ENCODE measurements around the gene AVEN. TPM values are rescaled to one million over a fixed set of nuclear protein-coding genes. Genes with fewer than 3 reads are reported as not detected.

AVEN gene
- total RNA-seq, 1 donor from 2014 or later = 13.8 TPM

DNA sequence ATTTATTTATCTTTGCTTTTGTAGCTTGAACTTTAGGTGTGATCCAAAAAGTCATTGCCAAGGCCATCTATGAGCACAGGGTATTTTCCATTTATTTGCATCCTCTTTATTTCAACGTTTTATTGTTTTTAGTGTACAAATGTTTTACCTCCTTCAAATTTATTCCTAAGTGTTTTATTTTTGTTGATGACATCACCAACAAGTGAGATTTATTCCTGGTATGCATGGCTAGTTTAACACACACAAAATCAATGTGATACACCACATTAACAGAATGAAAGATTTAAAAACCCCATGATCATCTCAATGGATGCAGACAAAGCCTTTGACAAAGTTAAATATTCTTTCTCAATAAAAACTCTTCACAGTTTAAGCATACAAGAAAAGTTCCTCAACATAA, 137.0 kb downstream of the AVEN start:
- Mint-ChIP-seq H3K4me3 (ENCODE audit: unreplicated experiment) (no peak overlapping the region), H3K27ac (ENCODE audit: unreplicated experiment) (no peak overlapping the region)

DNA sequence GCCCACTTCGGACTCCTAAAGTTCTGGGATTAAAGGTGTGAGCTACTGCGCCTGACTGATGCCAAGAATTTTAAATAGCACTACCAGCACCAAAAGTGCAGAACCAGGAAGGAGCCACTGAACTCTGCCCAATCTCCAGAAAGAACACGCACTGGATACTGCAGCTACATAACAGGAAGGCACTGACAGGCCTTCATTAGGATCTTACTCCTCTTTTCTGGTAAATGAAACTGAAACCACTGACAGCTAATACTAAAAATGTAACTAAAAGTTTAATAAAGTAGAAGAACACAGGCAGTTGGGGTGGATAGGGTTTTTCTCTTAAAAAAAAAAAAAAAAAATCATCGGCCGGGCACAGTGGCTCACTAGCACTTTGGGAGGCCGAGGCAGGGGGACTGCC, 144.8 kb downstream of the AVEN start:
- Mint-ChIP-seq H3K27ac (ENCODE audit: unreplicated experiment) (no peak overlapping the region), H3K27me3 (ENCODE audit: unreplicated experiment) (peaks cover 2% of the 10 kb centered on the region), H3K9me3 (ENCODE audit: unreplicated experiment) (no peaks in the 10 kb centered on the region), H3K36me3 (ENCODE audit: unreplicated experiment) (no peaks in the 10 kb centered on the region), H3K4me3 (ENCODE audit: unreplicated experiment) (no peak overlapping the region), H3K4me1 (ENCODE audit: low read depth, unreplicated experiment) (peaks cover 5% of the 10 kb centered on the region)
- TF ChIP-seq, protein P1, sequence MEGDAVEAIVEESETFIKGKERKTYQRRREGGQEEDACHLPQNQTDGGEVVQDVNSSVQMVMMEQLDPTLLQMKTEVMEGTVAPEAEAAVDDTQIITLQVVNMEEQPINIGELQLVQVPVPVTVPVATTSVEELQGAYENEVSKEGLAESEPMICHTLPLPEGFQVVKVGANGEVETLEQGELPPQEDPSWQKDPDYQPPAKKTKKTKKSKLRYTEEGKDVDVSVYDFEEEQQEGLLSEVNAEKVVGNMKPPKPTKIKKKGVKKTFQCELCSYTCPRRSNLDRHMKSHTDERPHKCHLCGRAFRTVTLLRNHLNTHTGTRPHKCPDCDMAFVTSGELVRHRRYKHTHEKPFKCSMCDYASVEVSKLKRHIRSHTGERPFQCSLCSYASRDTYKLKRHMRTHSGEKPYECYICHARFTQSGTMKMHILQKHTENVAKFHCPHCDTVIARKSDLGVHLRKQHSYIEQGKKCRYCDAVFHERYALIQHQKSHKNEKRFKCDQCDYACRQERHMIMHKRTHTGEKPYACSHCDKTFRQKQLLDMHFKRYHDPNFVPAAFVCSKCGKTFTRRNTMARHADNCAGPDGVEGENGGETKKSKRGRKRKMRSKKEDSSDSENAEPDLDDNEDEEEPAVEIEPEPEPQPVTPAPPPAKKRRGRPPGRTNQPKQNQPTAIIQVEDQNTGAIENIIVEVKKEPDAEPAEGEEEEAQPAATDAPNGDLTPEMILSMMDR (IDR thresholded peaks at IDR 0.05; ENCODE audit: partially characterized antibody, unreplicated experiment) = no peak
- no peak for DNase-seq

More for the DNA sequence above, 137.0 kb downstream of the AVEN start:
- H3K4me1 Mint-ChIP-seq (ENCODE audit: low read depth, unreplicated experiment) = no peaks in the 10 kb centered on the region
- TF ChIP-seq, protein P1 (IDR thresholded peaks at IDR 0.05; ENCODE audit: partially characterized antibody, unreplicated experiment) = no peak
- no peaks in the 10 kb centered on the region for H3K9me3 Mint-ChIP-seq (ENCODE audit: unreplicated experiment)
- DNase-seq = no peak
- peaks cover 5% of the 10 kb centered on the region for H3K27me3 Mint-ChIP-seq (ENCODE audit: unreplicated experiment)
- no peaks in the 10 kb centered on the region for H3K36me3 Mint-ChIP-seq (ENCODE audit: unreplicated experiment)

DNA sequence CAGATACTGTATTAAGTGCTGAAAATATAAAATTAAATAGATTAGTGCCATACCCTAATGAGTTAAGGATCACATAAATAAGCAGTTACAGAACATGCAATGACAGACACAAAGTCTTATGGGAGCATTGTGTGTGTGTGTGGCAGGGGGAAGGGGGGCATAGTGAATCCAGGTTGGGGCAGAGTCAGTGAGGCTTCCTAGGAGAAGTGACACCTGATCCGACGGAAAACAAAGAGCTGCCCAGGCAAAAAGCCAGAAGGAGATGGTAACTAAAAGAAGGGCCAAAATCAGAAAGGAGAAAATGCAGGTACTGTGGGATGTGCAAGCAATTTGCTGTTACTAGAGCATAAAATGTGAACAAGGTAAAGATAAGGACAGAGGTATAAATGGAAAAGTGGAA, 150.8 kb downstream of the AVEN start:
- peaks cover 8% of the 10 kb centered on the region for H3K4me1 Mint-ChIP-seq (ENCODE audit: low read depth, unreplicated experiment)
- H3K4me3 Mint-ChIP-seq (ENCODE audit: unreplicated experiment) = no peak overlapping the region
- H3K27me3 Mint-ChIP-seq (ENCODE audit: unreplicated experiment) = peaks cover 2% of the 10 kb centered on the region
- H3K36me3 Mint-ChIP-seq (ENCODE audit: unreplicated experiment) = peaks cover 4% of the 10 kb centered on the region
- TF ChIP-seq, protein P1 (IDR thresholded peaks at IDR 0.05; ENCODE audit: partially characterized antibody, unreplicated experiment) = no peak
- H3K9me3 Mint-ChIP-seq (ENCODE audit: unreplicated experiment) = no peaks in the 10 kb centered on the region
- H3K27ac Mint-ChIP-seq (ENCODE audit: unreplicated experiment) = no peak overlapping the region
- no peak for DNase-seq

DNA sequence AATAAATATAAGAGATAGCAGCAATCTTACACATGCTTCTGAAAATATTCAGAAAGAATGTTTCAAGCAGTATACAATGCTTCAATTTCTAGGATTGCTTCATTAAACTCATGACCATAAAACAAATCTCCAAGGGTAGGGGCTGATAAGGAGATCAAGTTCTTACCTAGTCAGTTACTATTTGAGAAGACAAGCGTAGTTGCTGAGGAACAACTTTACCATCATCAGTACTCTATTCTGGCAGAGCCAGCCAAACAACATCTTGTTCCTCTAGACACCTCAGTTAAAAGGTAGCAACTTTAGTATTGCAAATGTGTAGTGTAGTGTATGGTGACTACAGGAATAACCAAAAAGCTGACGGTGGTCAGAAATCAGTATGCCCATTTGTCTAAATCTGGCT, 156.1 kb downstream of the AVEN start:
- Mint-ChIP-seq H3K36me3 (ENCODE audit: unreplicated experiment) (peaks cover 4% of the 10 kb centered on the region), H3K4me3 (ENCODE audit: unreplicated experiment) (no peak overlapping the region), H3K4me1 (ENCODE audit: low read depth, unreplicated experiment) (no peaks in the 10 kb centered on the region), H3K27me3 (ENCODE audit: unreplicated experiment) (no peaks in the 10 kb centered on the region), H3K9me3 (ENCODE audit: unreplicated experiment) (no peaks in the 10 kb centered on the region), H3K27ac (ENCODE audit: unreplicated experiment) (no peak overlapping the region)
- DNase-seq = no peak
- TF ChIP-seq, protein P1 (IDR thresholded peaks at IDR 0.05; ENCODE audit: partially characterized antibody, unreplicated experiment) = no peak

DNA sequence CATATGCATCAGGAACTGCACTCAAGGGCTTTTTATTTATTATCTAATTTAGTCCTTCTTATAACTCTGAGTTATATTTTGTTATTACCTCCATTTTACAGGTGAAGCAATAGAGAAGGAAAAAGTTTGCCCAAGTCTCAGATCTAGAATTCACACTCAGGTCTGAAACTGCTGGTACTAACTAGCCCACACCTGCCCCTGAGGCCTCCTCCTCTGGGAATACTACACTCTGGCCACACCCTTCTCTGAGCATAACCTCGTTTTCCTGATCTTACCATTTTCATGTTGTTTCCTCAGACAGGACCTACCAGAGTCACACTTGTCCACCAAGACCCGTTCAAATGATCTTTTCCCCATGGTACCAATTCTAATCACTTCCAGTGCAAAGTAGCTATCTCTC, 164.8 kb downstream of the AVEN start:
- Mint-ChIP-seq H3K27ac (ENCODE audit: unreplicated experiment) (no peak overlapping the region), H3K4me1 (ENCODE audit: low read depth, unreplicated experiment) (peaks cover 26% of the 10 kb centered on the region), H3K4me3 (ENCODE audit: unreplicated experiment) (no peak overlapping the region), H3K27me3 (ENCODE audit: unreplicated experiment) (no peaks in the 10 kb centered on the region), H3K9me3 (ENCODE audit: unreplicated experiment) (no peaks in the 10 kb centered on the region), H3K36me3 (ENCODE audit: unreplicated experiment) (no peaks in the 10 kb centered on the region)
- no peak for DNase-seq
- TF ChIP-seq, protein P1 (IDR thresholded peaks at IDR 0.05; ENCODE audit: partially characterized antibody, unreplicated experiment) = no peak
